ENCODE data around the gene SLC43A2. TPM values are rescaled to one million over a fixed set of nuclear protein-coding genes. Genes with fewer than 3 reads are reported as not detected.
"Not testable (repeated sequence)": the region's sequence is repeated elsewhere in the genome, so short reads cannot be mapped to it uniquely, and the experiment has no call there.

The SLC43A2 gene
- total RNA-seq, 1 experiment from 2014 or later, result 11.0 TPM

GRCh38 chr17:1532836-1533602, 95.6 kb downstream of the SLC43A2 start:
- ChIA-PET POLR2A (interaction anchor here (1.0 kb wide), 1 partner anchor 12 kb away, joined by 3 read pairs; no protein-coding TSS in a partner anchor), CTCF (interaction anchor here (0.5 to 2.0 kb wide), 46 partner anchors 11 to 346 kb away, joined by 3 to 23 read pairs (median 3); partner anchors contain the start of genes CRK, INPP5K, MYO1C and PITPNA)
- Mint-ChIP-seq H3K4me3 (no peak overlapping the region), H3K4me1 (no peaks in the 10 kb centered on the region), H3K9me3 (no peaks in the 10 kb centered on the region), H3K36me3 (peaks cover 40% of the 10 kb centered on the region), H3K27ac (no peak overlapping the region), H3K27me3 (ENCODE audit: low read depth) (no peaks in the 10 kb centered on the region)
- TF ChIP-seq, protein P1, sequence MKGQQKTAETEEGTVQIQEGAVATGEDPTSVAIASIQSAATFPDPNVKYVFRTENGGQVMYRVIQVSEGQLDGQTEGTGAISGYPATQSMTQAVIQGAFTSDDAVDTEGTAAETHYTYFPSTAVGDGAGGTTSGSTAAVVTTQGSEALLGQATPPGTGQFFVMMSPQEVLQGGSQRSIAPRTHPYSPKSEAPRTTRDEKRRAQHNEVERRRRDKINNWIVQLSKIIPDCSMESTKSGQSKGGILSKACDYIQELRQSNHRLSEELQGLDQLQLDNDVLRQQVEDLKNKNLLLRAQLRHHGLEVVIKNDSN (CRISPR knock-in tag; IDR thresholded peaks at IDR 0.05), result no peak
- TF ChIP-seq, protein P2, sequence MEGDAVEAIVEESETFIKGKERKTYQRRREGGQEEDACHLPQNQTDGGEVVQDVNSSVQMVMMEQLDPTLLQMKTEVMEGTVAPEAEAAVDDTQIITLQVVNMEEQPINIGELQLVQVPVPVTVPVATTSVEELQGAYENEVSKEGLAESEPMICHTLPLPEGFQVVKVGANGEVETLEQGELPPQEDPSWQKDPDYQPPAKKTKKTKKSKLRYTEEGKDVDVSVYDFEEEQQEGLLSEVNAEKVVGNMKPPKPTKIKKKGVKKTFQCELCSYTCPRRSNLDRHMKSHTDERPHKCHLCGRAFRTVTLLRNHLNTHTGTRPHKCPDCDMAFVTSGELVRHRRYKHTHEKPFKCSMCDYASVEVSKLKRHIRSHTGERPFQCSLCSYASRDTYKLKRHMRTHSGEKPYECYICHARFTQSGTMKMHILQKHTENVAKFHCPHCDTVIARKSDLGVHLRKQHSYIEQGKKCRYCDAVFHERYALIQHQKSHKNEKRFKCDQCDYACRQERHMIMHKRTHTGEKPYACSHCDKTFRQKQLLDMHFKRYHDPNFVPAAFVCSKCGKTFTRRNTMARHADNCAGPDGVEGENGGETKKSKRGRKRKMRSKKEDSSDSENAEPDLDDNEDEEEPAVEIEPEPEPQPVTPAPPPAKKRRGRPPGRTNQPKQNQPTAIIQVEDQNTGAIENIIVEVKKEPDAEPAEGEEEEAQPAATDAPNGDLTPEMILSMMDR (IDR thresholded peaks at IDR 0.05), result peak; percentile 37; the same call in 1 of the 2 replicates
- ATAC-seq, result peak; percentile 97
- peak; percentile 75 for DNase-seq (ENCODE audit: low spot score)

GRCh38 chr17:1529863-1530262, 98.8 kb downstream of the SLC43A2 start:
- no peak for ATAC-seq
- no peaks in the 10 kb centered on the region for H3K9me3 Mint-ChIP-seq

DNA sequence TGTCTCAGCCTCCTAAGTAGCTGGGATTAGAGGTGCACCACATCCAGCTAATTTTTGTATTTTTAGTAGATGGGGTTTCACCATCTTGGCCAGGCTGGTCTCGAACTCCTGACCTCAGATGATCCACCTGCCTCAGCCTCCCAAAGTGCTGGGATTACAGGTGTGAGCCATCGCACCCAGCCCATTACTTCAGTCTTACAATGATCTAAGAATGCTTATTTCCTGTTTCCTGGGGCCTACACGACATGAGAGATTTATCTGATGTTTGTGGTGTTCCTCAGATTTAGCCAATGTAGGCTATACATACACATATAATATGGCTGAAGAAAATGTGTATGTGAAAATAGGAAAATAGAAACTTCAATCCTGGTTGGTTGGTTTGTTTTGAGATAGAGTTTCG, 101.8 kb downstream of the SLC43A2 start:
- H3K4me3 Mint-ChIP-seq; H3K27me3 Mint-ChIP-seq (ENCODE audit: low read depth); POLR2A ChIA-PET; H3K9me3 Mint-ChIP-seq; DNase-seq (ENCODE audit: low spot score); H3K27ac Mint-ChIP-seq; ATAC-seq; H3K4me1 Mint-ChIP-seq; CTCF ChIA-PET: not testable (repeated sequence)
- peaks cover 26% of the 10 kb centered on the region for H3K36me3 Mint-ChIP-seq

More at GRCh38 chr17:1529863-1530262, 98.8 kb downstream of the SLC43A2 start:
- no peak overlapping the region for H3K27ac Mint-ChIP-seq
- peaks cover 34% of the 10 kb centered on the region for H3K36me3 Mint-ChIP-seq
- no peaks in the 10 kb centered on the region for H3K27me3 Mint-ChIP-seq (ENCODE audit: low read depth)
- H3K4me3 Mint-ChIP-seq, result no peak overlapping the region
- TF ChIP-seq JAZF1 (CRISPR knock-in tag; IDR thresholded peaks at IDR 0.05) (no peak), ATF2 (CRISPR knock-in tag; IDR thresholded peaks at IDR 0.05; ENCODE audit: borderline replicate concordance, low read depth) (no peak), MXD4 (CRISPR knock-in tag; IDR thresholded peaks at IDR 0.05; ENCODE audit: borderline replicate concordance) (no peak), RORB (CRISPR knock-in tag; IDR thresholded peaks at IDR 0.05) (no peak), AR (CRISPR knock-in tag; IDR thresholded peaks at IDR 0.05) (no peak), PRRX2 (CRISPR knock-in tag; IDR thresholded peaks at IDR 0.05) (no peak), FOXP1 (CRISPR knock-in tag; IDR thresholded peaks at IDR 0.05; ENCODE audit: borderline replicate concordance) (no peak), HMGA2 (CRISPR knock-in tag; IDR thresholded peaks at IDR 0.05) (no peak), ZNF671 (CRISPR knock-in tag; IDR thresholded peaks at IDR 0.05) (no peak), MYBL2 (CRISPR knock-in tag; IDR thresholded peaks at IDR 0.05) (no peak)
- TF ChIP-seq, protein P3, sequence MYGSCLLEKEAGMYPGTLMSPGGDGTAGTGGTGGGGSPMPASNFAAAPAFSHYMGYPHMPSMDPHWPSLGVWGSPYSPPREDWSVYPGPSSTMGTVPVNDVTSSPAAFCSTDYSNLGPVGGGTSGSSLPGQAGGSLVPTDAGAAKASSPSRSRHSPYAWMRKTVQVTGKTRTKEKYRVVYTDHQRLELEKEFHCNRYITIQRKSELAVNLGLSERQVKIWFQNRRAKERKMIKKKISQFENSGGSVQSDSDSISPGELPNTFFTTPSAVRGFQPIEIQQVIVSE (CRISPR knock-in tag; IDR thresholded peaks at IDR 0.05; ENCODE audit: borderline replicate concordance), result no peak
- TF ChIP-seq, protein P4, sequence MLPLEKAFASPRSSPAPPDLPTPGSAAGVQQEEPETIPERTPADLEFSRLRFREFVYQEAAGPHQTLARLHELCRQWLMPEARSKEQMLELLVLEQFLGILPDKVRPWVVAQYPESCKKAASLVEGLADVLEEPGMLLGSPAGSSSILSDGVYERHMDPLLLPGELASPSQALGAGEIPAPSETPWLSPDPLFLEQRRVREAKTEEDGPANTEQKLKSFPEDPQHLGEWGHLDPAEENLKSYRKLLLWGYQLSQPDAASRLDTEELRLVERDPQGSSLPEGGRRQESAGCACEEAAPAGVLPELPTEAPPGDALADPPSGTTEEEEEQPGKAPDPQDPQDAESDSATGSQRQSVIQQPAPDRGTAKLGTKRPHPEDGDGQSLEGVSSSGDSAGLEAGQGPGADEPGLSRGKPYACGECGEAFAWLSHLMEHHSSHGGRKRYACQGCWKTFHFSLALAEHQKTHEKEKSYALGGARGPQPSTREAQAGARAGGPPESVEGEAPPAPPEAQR (CRISPR knock-in tag; IDR thresholded peaks at IDR 0.05), result no peak
- TF ChIP-seq, protein P5, sequence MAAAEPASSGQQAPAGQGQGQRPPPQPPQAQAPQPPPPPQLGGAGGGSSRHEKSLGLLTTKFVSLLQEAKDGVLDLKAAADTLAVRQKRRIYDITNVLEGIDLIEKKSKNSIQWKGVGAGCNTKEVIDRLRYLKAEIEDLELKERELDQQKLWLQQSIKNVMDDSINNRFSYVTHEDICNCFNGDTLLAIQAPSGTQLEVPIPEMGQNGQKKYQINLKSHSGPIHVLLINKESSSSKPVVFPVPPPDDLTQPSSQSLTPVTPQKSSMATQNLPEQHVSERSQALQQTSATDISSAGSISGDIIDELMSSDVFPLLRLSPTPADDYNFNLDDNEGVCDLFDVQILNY (CRISPR knock-in tag; IDR thresholded peaks at IDR 0.05), result no peak
- TF ChIP-seq, protein P6, sequence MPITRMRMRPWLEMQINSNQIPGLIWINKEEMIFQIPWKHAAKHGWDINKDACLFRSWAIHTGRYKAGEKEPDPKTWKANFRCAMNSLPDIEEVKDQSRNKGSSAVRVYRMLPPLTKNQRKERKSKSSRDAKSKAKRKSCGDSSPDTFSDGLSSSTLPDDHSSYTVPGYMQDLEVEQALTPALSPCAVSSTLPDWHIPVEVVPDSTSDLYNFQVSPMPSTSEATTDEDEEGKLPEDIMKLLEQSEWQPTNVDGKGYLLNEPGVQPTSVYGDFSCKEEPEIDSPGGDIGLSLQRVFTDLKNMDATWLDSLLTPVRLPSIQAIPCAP (CRISPR knock-in tag; IDR thresholded peaks at IDR 0.05), result no peak
- DNase-seq (ENCODE audit: low spot score), result no peak
- H3K4me1 Mint-ChIP-seq, result no peaks in the 10 kb centered on the region
- POLR2A ChIA-PET, result no interaction called here
- CTCF ChIA-PET, result no interaction called here
